HG03039 (cell line): ENCODE data around the gene COPE.

Experiments
- ATAC-seq: cut with Tn5 transposase; IDR thresholded peaks from one replicate; pipeline ENCODE4 v1.9.1; 2021; ENCODE audit warnings: mild to moderate bottlenecking, moderate library complexity; ENCODE audit not compliant: unreplicated experiment

COPE gene

DNA sequence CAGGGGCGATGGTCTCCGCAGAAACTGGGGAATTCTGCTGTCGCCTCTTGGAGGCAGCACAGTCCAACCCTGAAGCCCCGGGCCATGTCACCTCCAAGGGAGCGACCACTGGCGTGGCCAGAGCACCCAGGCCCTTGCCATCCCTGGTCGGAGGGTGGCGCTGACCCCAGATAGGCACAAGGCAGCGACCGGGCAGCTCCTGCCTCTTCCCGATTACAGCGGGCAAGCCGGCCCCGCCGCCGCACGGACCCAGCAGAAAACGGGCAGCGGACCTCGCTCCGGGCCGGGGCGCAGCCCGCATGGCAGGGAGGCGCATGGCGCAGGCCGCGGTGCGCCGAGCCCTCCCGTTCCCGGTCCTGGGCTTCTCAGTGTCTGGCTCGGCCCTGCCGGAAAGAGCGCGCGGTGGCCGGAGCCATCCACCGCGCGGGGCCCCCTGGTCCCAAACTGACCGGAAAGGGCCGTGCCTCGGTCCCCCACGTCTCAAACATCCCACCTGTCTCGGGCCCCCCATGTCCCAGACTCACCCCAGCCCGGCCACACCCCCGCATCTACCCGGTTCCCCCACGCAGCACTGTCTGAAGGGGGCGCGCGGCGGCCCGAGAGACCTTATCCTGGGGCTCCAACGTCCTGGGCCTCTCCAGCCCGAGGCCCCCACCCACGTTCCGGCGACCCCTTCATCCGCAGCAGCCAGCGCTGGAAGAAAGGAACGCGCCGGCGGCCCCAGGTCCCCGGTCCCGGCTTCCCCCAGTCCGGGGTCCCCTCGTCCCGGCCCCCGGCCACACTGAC is 24.0 kb downstream of the COPE start:
- no peak for ATAC-seq

- ATAC-seq, result no peak
Measured at GRCh38 chr19:18894254-18895037, 24.7 kb downstream of the COPE start.

DNA sequence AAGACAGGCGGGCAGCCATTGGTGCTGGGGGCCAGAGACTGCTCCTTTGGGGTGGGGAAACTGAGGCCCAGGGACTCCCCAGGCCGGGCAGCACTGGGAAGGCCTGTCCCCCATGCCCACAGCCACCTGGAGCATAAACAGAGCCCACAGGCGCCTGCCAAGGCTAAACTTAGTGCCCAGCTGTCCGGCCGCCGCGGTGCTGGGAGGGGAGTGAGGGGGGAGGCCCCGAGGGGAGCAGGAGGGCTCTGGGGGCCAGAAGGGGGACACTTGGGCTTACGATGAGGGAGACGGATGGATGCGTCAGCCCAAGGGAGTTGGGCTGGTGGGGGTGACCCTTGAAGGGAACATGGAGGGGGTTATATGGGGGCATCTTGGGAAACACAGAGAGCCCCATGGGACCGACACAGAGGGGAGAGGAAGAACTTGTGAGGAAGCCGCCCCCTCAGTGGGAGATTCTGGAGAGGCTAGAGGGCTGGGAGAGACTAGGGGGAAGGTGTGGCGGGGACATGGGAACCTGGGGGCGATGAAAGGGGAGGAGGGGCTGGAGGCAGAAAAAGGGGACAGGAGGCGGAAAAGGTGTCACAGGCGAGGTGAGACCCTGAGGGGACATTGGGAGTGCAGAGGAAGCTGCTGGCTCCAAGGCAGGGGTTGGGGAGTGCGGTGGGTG is 25.5 kb downstream of the COPE start:
- ATAC-seq, result no peak

DNA sequence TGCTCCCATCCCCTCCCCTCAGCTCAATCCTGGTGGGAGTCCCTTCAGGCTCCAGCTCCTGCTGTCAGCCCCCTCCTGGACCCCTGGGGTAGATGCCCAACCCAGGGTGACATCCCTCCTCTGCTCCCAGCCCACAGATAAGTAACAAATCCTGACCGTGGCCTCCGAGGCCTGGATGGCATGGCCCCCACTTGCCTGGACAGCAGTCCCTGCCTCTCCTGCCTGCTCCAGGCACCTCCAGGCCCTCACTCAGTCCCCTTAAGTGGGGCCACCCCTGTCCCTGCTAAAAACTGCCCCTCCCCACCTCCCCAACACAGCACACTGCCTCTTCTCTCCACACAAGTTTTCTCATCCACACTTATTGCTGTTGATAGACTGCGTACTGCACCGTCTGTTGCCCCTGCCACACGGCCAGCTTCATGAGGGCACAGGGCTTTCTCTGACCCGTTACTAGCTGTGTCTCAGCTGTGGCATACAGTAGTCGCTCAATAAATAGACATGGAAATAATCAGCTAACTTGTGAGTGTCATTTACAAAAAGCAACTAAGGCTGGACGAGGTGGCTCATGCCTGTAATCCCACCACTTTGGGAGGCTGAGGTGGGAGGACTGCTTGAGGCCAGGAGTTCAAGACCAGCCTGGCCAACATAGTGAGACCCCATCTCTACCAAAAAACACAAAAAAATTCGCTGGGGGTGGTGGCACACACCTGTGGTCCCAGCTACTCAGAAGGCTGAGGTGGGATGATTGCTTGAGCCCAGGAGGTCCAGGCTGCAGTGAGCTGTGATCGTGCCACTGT is 29.0 kb downstream of the COPE start:
- no peak for ATAC-seq

GRCh38 chr19:18886972-18887371 is 32.2 kb downstream of the COPE start:
- ATAC-seq, result no peak

- no peak for ATAC-seq
Measured at GRCh38 chr19:18883526-18884304, 35.5 kb downstream of the COPE start.

DNA sequence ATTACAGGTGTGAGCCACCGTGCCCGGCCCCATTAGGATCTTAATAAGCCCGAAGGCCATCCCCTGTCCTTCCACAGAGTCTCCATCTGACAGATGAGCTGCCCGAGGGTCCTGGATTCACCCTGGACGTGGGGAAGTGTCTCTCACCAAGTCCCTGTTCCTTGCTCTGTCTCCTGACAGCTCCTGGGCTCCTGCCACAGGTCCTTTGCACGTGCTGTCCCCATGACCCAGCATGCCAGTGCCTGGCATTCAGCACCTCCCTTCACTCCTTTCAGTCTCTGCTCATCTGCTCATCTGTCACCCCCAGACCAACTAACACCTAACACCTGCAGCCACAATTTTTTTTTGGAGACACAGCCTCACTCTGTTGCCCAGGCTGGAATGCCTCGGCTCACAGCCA is 37.7 kb downstream of the COPE start:
- ATAC-seq, result no peak

GRCh38 chr19:18879579-18880373 is 39.4 kb downstream of the COPE start:
- no peak for ATAC-seq

DNA sequence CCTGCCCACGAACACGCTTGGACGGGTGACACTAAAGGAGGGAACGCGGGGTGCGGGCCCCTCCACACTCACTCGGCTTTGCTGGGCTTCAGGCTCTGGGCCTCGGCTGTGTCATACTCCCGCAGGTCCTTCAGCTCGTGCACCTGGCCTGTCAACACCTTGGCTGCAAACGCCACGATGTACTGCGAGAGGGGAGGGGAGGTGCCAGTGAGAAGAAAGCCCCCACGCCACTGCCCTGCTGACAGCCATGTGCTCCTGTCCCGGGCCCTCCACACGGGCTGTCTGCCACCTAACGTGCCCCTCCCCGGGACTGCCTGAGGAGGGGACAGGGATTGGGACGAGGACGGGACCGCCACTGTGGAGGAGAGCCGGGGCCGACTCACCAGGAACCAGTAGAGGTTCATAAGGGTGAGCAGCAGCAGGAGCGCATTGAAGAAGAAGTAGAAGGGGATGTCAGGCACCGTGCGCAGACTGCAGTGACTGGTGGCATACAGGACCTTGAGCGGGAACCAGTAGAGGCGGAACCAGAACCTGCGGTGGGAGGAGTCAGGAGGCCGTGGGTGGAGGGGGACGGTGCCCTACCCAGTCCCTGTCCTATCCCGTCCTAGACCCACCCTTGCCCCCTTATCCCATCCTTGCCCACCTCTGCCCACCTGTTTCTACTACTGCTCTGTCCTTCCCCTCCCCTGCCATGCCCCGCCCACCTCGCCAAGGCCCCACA is 40.2 kb downstream of the COPE start:
- no peak for ATAC-seq

DNA sequence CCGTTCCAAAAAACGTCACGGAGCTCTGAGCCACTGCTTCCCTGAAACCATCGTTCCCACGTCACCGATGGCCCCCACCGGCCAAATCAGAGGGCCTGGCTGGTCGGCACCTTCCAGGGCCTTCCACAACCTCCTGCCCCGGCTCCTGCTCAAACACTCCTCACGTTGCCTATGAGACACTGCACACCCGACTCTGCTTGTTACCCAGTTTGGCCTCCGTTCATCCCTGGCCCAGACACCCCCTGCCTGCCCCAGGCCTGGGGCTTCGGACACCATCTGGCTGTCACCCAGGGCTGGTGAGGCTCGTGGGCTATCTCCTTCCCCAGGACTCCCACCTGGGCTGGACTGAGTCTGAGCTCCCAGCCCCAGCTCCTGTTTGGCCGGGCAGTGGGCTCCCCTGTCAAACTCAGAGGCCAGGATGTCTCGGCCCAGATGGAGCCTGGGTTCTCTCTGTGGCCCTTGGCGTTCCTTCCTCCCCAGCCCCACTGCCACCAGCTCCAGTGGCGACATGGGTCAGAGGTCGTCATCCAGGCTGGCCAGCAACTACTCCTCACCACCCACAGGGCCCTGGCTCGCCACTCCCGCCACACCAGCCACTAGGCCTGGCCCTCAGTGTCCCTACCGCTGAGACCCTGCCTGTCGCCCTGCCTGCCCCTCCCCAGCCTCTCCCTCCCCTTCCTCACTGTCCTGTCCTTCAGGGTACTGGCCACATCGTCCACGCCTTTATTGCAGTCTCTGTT is 41.0 kb downstream of the COPE start:
- no peak for ATAC-seq

DNA sequence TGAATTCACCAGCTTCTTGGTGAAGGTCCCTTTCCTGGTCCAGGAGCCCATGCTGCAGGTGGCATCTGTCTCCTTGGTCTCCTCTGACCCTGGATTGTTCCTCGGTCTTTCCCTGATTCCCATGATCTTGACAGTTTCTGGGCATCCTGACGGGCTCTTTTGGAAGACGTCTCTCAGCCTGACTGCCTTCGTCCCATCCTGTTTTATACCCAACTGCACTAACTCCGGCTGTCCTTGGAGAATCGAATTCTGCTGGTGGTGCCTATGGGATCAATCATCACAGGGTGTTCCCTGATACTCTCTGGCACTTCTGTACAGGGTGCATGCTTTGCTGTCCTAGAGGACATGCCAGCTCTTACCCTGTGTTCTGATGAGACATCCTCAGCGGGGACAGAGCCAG is 42.3 kb downstream of the COPE start:
- ATAC-seq, result no peak

- no peak for ATAC-seq
Measured at GRCh38 chr19:18875726-18876125, 43.5 kb downstream of the COPE start.

- no peak for ATAC-seq
Measured at GRCh38 chr19:18871543-18871942, 47.6 kb downstream of the COPE start.

GRCh38 chr19:18870531-18871172 is 48.5 kb downstream of the COPE start:
- no peak for ATAC-seq

DNA sequence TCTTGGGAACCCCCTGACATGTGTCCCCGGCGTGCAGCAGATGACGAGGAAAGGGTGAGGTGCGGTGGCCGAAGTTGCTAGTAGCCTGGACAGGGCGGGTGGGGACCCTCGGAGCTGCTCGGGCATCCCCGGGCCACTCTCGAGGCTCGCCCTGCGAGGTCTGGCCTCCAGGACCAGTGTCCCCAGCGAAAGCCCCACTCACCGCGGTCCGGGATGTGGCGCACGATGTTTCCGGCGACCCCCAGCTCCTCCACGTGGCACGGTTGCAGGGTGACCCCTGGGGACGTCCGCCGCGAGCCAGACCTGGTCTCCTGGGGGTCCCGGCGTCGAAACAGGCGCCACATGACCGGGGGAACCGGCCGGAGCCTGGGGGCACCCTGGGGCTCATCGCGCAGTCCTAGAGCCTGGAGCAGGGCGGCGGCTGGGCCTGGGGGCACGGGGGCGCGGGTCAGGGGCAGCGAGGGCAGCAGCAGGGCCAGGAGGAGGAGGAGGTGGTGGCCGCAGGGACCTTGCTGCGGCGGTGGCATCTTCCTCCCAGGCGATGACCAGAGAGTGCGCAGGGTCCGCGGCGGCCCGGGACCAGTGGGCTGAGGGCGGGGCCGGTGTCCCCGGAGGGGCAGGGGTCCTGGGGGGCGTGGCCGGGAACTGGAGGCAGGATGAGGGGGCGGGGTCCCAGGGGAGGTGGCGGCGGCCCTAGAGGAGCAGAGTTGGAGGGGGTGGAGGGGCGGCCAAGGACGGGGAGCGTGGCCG is 49.2 kb downstream of the COPE start:
- no peak for ATAC-seq

- no peak for ATAC-seq
Measured at GRCh38 chr19:18869023-18869618, 50.1 kb downstream of the COPE start.
